IMR-90 (cell line): ENCODE measurements around the gene STEAP4. TPM values are rescaled to one million over a fixed set of nuclear protein-coding genes. Genes with fewer than 3 reads are reported as not detected.

ENCODE experiments used
- ATAC-seq: fragments of 200-7000 bp; cut with Tn5 transposase; 2 replicates; pipeline ENCODE4 v1.9.1; 2020; ENCODE audit warnings: low read depth, mild to moderate bottlenecking, moderate library complexity
- BruUV-seq: library from RNA; stranded (reverse); fragments of 400-500 nt; replicated peaks from 2 replicates; lab custom pipeline; 2021; lab: Mats Ljungman, UMichigan
- CTCF ChIA-PET: fragments of 300-600 bp; formaldehyde crosslinking; extraction: SDS; loops from one replicate; lab custom pipeline; 2021; ENCODE audit warnings: antibody characterized with exemption; lab: Yijun Ruan, JAX
- POLR2A ChIA-PET: fragments of 300-600 bp; sonication (Branson Sonifier 250); formaldehyde crosslinking; loops from one replicate; lab custom pipeline; 2022; ENCODE audit warnings: antibody characterized with exemption; ENCODE audit not compliant: unreplicated experiment; lab: Charles Lee
- DNase-seq: peaks from one replicate; pipeline ENCODE4 v3.0.0; 2013
- H2AFZ ChIP-seq: replicated peaks from 2 replicates; pipeline ENCODE3; 2013; ENCODE audit warnings: low read length, mild to moderate bottlenecking; ENCODE audit not compliant: poor library complexity
- H2AK5ac ChIP-seq: 2 replicates; pipeline ENCODE4 v1.6.1; 2013; ENCODE audit warnings: low read depth, low read length, inconsistent platforms
- H2AK9ac ChIP-seq: replicated peaks from 2 replicates; pipeline ENCODE3; 2013; ENCODE audit warnings: mild to moderate bottlenecking, low read depth, low read length, moderate library complexity; ENCODE audit not compliant: poor library complexity
- H2BK120ac ChIP-seq: 2 replicates; pipeline ENCODE4 v1.6.1; 2013; ENCODE audit warnings: low read depth, low read length, inconsistent platforms
- H2BK15ac ChIP-seq: 3 replicates; pipeline ENCODE4 v1.6.1; 2013; ENCODE audit warnings: low read depth, low read length, inconsistent platforms
- H2BK20ac ChIP-seq: 2 replicates; pipeline ENCODE4 v1.6.1; 2013; ENCODE audit warnings: low read depth, mild to moderate bottlenecking, inconsistent platforms, low read length, moderate library complexity
- H2BK5ac ChIP-seq: 2 replicates; pipeline ENCODE4 v1.6.1; 2013; ENCODE audit warnings: mild to moderate bottlenecking, low read depth, low read length, inconsistent platforms; ENCODE audit not compliant: poor library complexity, severe bottlenecking
- H3K14ac ChIP-seq: replicated peaks from 2 replicates; pipeline ENCODE4 v1.6.1; 2013; ENCODE audit warnings: low read depth, low read length, inconsistent platforms
- H3K18ac ChIP-seq: 2 replicates; pipeline ENCODE4 v1.6.1; 2013; ENCODE audit warnings: low read depth, low read length, control low read depth
- H3K23ac ChIP-seq: 2 replicates; pipeline ENCODE4 v1.6.1; 2013; ENCODE audit warnings: low read depth, low read length, inconsistent platforms
- H3K27ac ChIP-seq: 2 replicates; pipeline ENCODE4 v1.5.1; 2013; ENCODE audit warnings: mild to moderate bottlenecking, control low read depth, low read length; ENCODE audit not compliant: insufficient read depth
- H3K27me3 ChIP-seq: 2 replicates; pipeline ENCODE4 v1.6.1; 2013; ENCODE audit warnings: low read length; ENCODE audit not compliant: control insufficient read depth, insufficient read depth
- H3K36me3 ChIP-seq: 2 replicates; pipeline ENCODE4 v1.6.1; 2013; ENCODE audit warnings: low read length, mixed read lengths; ENCODE audit not compliant: control insufficient read depth, insufficient read depth
- H3K4ac ChIP-seq: 2 replicates; pipeline ENCODE4 v1.6.1; 2013; ENCODE audit warnings: low read depth, low read length, inconsistent platforms
- H3K4me1 ChIP-seq: 2 replicates; pipeline ENCODE4 v1.6.1; 2013; ENCODE audit warnings: low read length, mixed read lengths; ENCODE audit not compliant: control insufficient read depth, insufficient read depth
- H3K4me2 ChIP-seq: 2 replicates; pipeline ENCODE4 v1.6.1; 2013; ENCODE audit warnings: low read depth, mild to moderate bottlenecking, control low read depth, low read length, moderate library complexity
- H3K4me3 ChIP-seq: 2 replicates; pipeline ENCODE4 v1.5.1; 2013; ENCODE audit warnings: low read depth, mild to moderate bottlenecking, control low read depth, low read length, moderate library complexity; ENCODE audit not compliant: insufficient read depth
- H3K56ac ChIP-seq: 2 replicates; pipeline ENCODE4 v1.6.1; 2013; ENCODE audit warnings: low read length, inconsistent platforms; ENCODE audit not compliant: insufficient read depth; ENCODE audit errors: extremely low read depth
- H3K79me1 ChIP-seq, 2 experiments: 2 replicates each; pipeline ENCODE4 v1.6.1; 2013; ENCODE audit warnings: low read length in 2 of 2, inconsistent platforms in 1 of 2, low read depth in 1 of 2
- H3K9ac ChIP-seq: 2 replicates; pipeline ENCODE4 v1.6.1; 2013; ENCODE audit warnings: low read depth, low read length, control low read depth
- H3K9me1 ChIP-seq: 2 replicates; pipeline ENCODE4 v1.6.1; 2013; ENCODE audit warnings: low read length, inconsistent platforms; ENCODE audit not compliant: insufficient read depth
- H3K9me3 ChIP-seq: 2 replicates; pipeline ENCODE4 v1.6.1; 2013; ENCODE audit warnings: low read length; ENCODE audit not compliant: control insufficient read depth, insufficient read depth
- H4K20me1 ChIP-seq: 2 replicates; pipeline ENCODE4 v1.6.1; 2013; ENCODE audit warnings: low read length, inconsistent platforms; ENCODE audit not compliant: insufficient read depth
- H4K5ac ChIP-seq: 2 replicates; pipeline ENCODE4 v1.6.1; 2013; ENCODE audit warnings: mild to moderate bottlenecking, low read depth, low read length, control low read depth
- H4K8ac ChIP-seq, 2 experiments: 2 replicates each; pipeline ENCODE4 v1.6.1; 2013; ENCODE audit warnings: low read depth in 2 of 2, low read length in 2 of 2, control low read depth in 1 of 2, inconsistent platforms in 1 of 2
- H4K91ac ChIP-seq: 2 replicates; pipeline ENCODE4 v1.6.1; 2013; ENCODE audit warnings: low read depth, low read length, inconsistent platforms; ENCODE audit not compliant: insufficient read depth
- BHLHE40 ChIP-seq: fragments of 150-350 bp; IDR thresholded peaks from 2 replicates; pipeline ENCODE4 v1.6.1; 2016; ENCODE audit warnings: mild to moderate bottlenecking, low read depth, low read length
- FOS ChIP-seq: fragments of 150-350 bp; IDR thresholded peaks from 2 replicates; pipeline ENCODE4 v1.6.1; 2016; ENCODE audit warnings: low read depth, low read length
- MAZ ChIP-seq: IDR thresholded peaks from 2 replicates; pipeline ENCODE4 v1.6.1; 2012; ENCODE audit warnings: low read depth, mild to moderate bottlenecking, low read length, improper control_type of control experiment, moderate library complexity, borderline replicate concordance
- dilution Hi-C: fragments of 300-500 bp; cut with HindIII; formaldehyde crosslinking; loops from one replicate; pipeline ENCODE4 v1.14.3; 2018; ENCODE audit warnings: low sequenced_read_pairs; ENCODE audit not compliant: unreplicated experiment
- in situ Hi-C: fragments of 300-500 bp; cut with MboI; formaldehyde crosslinking; loops from 3 replicates; pipeline ENCODE4 v1.14.3; 2019; ENCODE audit warnings: low sequenced_read_pairs, inconsistent platforms, mixed read lengths
- intact Hi-C: fragments of 100-400 bp; cut with micrococcal nuclease; formaldehyde crosslinking; loops from 2 replicates; pipeline ENCODE4 v1.10.0; 2022
- polyA plus RNA-seq, 3 experiments: library from polyadenylated mRNA; depleted of rRNA; stranded (reverse); fragments of >200 nt; gene quantifications; 2 replicates each; pipeline ENCODE4 v1.2.3, GENCODE V29; 2012; ENCODE audit warnings: low replicate concordance in 1 of 3
- total RNA-seq: library from RNA; depleted of rRNA; stranded (reverse); fragments of >200 nt; gene quantifications from 2 replicates; pipeline ENCODE4 v1.2.3, GENCODE V29; 2012
- TF ChIP-seq, protein P1 (sequence below): fragments of 150-350 bp; IDR thresholded peaks from 2 replicates; pipeline ENCODE4 v1.6.1; 2016; ENCODE audit warnings: low read depth, mild to moderate bottlenecking, low read length, moderate library complexity, borderline replicate concordance

Gene STEAP4
- total and polyA plus RNA-seq, 2 of the 4 experiments (the other 2 are of a cell fraction): not detected

DNA sequence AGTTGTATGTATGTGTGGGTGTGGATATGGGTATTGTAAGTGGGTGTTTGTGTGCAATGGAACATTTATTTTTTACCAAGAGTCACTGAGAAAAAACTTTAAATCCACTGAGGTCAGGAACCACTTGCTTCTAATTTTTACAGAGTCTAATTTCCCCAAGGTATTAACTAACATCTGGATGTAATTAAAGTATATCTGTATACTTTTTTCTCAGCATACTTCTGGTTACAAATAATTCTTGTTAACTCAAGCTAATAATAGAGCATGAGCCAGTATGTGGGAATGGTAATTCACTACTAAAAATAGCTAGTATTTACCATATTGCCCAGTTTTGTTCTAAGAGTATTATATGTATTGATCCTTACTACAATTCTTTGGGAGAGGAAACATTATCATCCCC, 24.6 kb upstream of the STEAP4 start:
- no peak overlapping the region for H2BK120ac ChIP-seq
- intact Hi-C loops (no loop called here), in situ Hi-C loops (no loop called here), dilution Hi-C loops (no loop called here)
- H2BK20ac ChIP-seq: no peak overlapping the region
- no peak overlapping the region for H3K27ac ChIP-seq
- H3K56ac ChIP-seq: no peak overlapping the region
- no peak overlapping the region for H3K14ac ChIP-seq
- no peak overlapping the region for H4K8ac ChIP-seq
- H3K4ac ChIP-seq: no peak overlapping the region
- H4K91ac ChIP-seq: no peak overlapping the region
- no peaks in the 10 kb centered on the region for H3K27me3 ChIP-seq
- H3K4me2 ChIP-seq: no peak overlapping the region
- ATAC-seq (no peak), DNase-seq (no peak)
- ChIA-PET POLR2A (no interaction called here), CTCF (no interaction called here)
- no peaks in the 10 kb centered on the region for H3K9me1 ChIP-seq
- H2AK9ac ChIP-seq: no peak overlapping the region
- no TSS peak for BruUV-seq
- no peaks in the 10 kb centered on the region for H3K36me3 ChIP-seq
- no peak overlapping the region for H3K4me3 ChIP-seq
- H3K4me1 ChIP-seq: no peaks in the 10 kb centered on the region
- TF ChIP-seq, protein P1, sequence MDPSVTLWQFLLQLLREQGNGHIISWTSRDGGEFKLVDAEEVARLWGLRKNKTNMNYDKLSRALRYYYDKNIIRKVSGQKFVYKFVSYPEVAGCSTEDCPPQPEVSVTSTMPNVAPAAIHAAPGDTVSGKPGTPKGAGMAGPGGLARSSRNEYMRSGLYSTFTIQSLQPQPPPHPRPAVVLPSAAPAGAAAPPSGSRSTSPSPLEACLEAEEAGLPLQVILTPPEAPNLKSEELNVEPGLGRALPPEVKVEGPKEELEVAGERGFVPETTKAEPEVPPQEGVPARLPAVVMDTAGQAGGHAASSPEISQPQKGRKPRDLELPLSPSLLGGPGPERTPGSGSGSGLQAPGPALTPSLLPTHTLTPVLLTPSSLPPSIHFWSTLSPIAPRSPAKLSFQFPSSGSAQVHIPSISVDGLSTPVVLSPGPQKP: no peak
- TF ChIP-seq MAZ: no peak
- no peak for TF ChIP-seq BHLHE40
- no peak for TF ChIP-seq FOS
- H3K18ac ChIP-seq: no peak overlapping the region
- no peak overlapping the region for H3K9ac ChIP-seq
- peaks cover 1% of the 10 kb centered on the region; the same call in 1 of the 2 replicates for H3K9me3 ChIP-seq
- no peak overlapping the region for H2AK5ac ChIP-seq
- H2BK15ac ChIP-seq: no peak overlapping the region
- no peaks in the 10 kb centered on the region for H3K79me1 ChIP-seq
- no peaks in the 10 kb centered on the region for H4K20me1 ChIP-seq
- H2BK5ac ChIP-seq: no peak overlapping the region
- no peak overlapping the region for H4K5ac ChIP-seq
- no peak overlapping the region for H3K23ac ChIP-seq
- H2AFZ ChIP-seq: no peak overlapping the region
